Right renal cortex interstitium (tissue), 3 donors: Measurements from ENCODE around the gene KRT35. TPM values are rescaled to one million over a fixed set of nuclear protein-coding genes. Genes with fewer than 3 reads are reported as not detected.

Experiments
- DNase-seq, 3 donors: peaks; one replicate each; pipeline ENCODE4 v3.0.0-alpha.2; 2013; ENCODE audit warnings: low read depth in 3 of 3, low spot score in 2 of 3
- polyA plus RNA-seq, 3 donors: library from polyadenylated mRNA; unstranded; fragments of 120-200 nt; gene quantifications; one replicate each; pipeline ENCODE4 v1.2.1, GENCODE V29; 2013; ENCODE audit not compliant: insufficient read length in 3 of 3

The KRT35 gene
- under 1 TPM in 1 of 3 donors, not detected in 2; 0.10 TPM for polyA plus RNA-seq

DNA sequence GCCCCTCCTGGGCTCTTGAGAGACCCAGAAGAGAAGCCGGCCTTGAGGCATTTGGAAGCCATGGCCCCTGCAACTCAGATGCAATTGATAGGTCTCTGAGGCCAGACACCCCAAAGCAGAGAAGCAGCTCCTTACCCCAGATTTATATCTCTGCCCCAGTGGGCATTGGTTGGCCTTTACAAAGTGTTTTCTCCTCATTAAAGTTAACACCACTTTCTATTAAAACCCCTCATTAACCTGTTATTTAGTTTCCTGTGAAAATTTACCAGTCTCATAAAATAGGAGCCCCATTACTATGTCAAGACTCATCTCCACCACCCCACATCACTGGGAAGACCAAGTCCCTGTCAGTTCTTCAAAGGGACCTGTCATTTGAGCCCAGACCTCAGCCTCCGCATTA is at the start of gene KRT35:
TSS of gene KRT35 (minus strand) at position 116 of the 400 bp plus-strand sequence. CDS start at position 62, 54 bp downstream.
- DNase-seq = peak in 2 of 3 donors; percentile 15 to 21

DNA sequence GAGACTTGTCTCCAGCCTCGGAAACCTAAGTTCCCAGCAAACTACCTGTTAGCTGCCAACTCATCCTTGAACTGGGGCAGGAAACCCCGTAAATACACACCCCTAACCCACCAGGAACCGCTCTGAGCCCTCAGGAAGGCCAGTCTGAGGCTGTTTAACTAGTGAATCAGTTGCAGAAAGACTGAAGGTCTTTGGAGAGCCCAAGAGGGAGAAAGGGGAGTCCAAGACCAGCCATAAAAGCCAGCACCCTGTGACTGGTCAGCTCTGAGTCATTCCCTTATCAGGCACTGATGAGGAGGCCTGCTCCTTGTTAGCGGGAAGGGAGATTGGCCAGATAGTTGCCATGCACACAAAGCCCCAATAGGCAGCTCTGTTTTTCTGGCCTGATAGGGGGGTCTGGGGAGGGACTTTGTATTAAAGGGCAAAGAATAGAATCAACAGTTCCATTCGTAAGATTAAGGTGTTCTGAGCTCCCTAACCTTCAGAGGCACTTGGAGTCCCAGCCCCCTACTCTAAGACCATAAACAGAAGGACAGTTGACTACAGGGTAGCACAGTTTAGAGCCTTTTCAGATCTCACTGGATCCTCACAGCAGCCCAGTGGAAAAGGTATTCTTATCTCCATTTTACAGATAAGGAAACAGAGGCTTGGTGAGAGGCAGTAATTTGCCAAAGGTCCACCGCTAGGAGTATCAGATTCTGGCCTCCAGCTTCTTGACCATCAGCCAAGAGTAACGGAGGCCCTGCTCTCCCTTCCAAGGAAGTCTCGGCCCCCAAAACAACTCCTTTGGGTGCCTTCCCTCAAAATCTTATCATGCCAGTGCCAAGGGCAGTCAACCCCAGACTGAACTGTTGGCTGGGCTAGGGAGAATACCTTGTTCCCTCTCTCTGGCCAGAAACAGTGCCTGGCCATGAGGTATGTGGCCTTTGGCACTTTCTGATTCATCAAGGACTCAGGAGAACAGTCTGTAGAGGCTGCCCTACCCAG is 49.4 kb upstream of the KRT35 start:
- DNase-seq = no peak

DNA sequence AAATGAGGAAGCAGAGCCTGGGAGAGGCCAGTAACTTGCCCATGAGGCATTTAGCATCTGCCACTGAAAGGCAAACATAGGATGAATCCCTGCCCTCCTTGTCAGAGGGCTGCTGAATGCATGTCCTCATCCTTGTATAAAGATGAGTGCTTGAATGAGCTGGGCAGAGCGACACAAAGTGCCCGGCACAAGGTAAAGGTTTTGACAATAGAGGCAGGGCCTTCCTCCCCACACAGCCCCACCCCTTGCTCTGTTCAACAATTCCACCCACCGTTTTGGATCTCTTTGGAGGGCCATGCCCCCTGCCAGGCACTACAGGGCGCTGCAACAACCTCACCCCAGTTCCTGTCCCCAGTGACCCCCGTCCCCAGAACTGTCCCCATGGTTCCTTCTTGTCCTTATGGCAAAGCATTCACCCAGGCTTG is 48.6 kb upstream of the KRT35 start:
- DNase-seq = no peak

DNA sequence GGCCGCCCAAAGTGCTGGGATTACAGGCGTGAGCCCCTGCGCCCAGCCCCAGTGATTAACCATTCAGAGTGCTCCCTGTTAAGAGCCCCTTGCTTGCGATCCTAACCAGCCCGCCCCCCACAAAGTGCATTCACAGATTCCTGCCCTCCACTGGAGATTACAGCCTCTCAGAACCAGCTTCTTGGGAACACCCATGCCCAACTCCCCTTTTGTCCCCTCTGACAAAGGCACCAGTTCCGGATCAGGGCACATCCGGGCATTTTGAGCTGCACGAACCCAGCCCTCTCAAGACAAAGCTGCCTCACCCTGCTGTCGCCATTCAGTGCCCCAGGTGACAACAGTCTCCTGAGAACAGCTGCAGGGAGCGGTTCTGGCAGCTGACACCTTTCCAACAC is 48.0 kb upstream of the KRT35 start:
- no peak for DNase-seq

DNA sequence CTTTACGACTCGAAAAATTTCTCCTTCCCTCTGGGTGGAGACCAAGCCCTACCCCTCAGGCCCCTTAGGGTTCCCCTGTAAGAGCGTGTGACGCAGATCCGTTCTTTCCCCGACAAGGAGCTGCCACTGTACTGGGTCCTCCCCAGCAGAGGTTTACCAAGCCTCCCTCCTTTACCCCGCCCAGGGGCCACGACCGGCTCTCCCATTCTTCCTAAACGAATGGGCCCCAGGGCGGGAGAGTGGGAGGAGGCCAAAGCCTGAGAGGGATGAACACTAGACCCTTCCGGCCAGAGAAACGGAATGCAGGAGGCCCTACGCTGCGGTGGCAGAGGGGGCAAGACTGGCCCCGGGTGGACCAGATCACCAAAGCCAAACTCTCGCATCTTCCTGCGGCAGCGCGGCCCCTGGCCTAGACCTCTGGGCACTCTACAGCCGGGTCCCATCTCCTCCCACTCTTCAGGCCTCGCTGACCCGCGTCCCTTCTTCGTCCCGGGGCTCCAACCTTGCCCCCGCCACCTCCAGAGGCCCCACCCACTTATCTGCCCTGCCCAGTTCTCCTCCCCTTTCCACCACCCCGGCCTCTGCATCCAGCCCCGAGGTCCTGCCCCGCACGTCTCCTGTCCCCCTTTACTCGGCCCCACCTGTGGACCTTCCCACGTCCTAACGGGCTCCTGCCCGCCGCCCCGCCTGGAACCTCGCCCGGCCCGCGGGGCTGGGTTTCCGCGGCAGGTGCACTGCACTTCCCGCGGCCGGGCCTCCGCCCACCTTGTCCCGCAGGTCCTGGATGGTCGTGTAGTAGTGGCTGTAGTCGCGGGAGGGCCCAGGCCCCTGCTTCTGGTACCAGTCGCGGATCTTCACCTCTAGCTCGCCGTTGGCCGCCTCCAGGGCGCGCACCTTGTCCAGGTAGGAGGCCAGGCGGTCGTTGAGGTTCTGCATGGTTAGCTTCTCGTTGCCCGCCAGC is 46.4 kb upstream of the KRT35 start:
- DNase-seq = no peak

DNA sequence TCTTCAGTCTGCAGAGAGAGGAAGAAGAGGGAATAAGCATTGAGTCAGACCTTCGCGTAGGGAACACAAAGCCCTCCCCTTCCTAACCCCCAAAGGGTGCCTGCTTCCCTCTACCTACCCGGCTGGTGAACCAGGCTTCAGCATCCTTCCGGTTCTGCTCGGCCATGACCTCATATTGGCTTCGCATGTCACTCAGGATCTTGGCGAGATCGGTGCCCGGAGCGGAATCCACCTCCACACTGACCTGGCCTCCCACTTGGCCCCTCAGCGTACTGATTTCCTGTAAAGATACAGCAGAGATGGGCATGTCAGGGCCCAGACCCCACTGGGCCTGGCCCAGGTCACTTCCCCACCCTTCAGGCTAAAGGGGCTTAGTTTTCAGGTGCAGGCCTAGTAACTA is 43.3 kb upstream of the KRT35 start:
- DNase-seq = no peak

DNA sequence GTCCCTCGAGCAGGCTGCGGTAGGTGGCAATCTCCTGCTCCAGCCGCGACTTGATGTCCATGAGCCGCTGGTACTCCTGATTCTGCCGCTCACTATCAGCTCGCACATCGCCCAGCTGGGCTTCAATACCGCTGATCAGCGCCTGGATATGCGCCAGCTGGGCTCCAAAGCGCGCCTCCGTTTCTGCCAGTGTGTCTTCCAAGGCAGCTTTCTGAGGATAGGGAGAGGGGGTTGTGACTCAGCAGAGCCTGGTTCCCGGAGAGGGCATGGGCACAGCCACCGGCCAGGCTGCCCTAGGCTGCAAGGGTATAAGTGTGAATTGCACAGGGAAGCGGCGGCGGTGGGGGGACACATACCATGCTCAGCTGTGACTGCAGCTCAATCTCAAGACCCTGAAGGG is 42.8 kb upstream of the KRT35 start:
- no peak for DNase-seq

DNA sequence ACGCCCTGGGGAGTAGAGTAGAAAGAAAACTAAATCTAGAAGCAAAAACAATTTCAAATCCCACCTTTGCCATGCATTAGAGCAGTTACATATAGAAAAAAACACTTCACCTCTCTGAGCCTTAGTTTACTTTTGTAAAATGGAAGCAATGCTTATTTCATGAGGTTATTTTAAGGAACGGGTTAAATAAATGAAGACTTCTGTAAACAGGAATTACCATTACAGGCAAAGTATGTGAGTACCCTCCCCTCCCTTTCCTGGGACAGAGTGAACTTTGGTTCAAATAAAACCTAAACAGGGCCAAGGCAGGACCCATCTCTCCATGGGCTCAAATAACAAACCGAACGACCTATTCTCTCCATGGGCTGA is 42.3 kb upstream of the KRT35 start:
- no peak for DNase-seq

DNA sequence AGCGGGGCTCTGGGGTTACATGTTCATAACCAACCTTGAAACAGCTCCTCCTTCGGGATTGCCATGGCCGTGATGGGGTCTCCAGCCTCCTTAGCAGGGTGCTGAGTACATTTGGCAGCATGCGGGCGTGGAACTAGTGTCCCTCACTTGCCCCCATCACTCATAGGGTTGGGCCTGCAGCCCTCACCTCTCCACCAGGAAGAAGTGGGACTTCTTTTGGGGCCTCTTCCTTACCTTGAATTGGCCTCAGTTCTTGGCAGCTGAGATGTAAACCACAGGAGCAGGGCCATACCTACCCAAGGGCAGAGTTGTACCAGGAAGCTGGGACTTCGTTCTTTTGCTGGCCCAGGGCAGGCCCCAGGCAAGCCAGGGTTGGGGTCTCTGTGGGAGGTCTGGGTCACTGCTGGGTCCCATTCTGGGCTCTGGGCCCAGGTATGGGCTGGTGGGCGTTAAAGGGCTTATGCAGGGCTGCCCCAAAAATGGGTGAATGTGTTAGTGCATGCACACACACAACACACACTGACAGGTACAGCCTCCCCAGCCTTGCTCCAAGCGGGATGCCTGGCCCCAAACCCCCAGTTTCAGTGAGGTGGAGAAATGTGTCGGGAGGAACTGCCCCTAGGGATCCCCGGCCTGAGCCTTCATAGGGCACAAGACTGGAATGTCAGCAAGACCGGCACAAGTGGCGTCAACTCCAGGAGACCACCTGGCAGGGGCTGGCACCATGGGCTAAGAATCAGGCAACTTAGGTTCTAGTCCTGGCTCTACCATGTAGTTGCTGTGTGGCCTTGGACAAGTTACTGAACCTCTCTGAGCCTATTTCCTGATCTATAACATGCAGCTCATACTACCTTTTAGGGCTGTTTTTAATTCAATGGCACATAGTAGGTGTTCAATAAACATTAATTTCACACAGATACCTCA is 41.6 kb upstream of the KRT35 start:
- DNase-seq = no peak

DNA sequence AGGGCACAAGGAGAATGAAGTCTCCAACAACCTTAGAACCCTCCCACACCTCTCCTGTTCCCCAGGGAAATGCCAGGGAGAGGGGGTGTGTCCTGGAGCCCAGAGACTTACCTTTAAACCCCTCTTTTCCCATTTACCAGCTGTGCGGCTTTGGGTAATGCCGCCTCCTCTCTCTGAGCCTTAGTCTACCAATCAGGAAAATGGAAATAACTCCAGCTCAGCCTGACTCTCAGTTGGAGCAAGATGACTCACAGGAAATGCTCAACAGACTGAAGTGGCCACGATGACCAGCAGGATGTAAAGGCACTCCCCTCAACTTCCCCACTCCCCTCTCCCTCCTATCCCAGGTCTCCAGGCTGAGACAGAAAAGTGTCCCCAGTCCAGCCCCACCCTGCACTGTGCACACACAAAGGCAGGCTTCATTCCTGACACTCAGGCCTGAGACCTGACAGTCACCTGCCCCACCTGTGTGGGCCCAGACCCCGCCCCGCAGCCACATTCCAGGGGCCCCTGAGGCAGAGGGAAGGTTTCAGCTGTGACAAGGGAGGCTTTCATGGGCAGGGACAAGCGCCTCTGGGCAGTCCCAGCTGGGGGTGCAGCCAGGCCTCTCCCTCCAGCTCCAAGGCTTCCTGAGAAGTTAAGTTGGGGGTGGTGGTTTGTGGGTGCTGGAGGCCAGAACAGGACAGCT is 40.8 kb upstream of the KRT35 start:
- no peak for DNase-seq

DNA sequence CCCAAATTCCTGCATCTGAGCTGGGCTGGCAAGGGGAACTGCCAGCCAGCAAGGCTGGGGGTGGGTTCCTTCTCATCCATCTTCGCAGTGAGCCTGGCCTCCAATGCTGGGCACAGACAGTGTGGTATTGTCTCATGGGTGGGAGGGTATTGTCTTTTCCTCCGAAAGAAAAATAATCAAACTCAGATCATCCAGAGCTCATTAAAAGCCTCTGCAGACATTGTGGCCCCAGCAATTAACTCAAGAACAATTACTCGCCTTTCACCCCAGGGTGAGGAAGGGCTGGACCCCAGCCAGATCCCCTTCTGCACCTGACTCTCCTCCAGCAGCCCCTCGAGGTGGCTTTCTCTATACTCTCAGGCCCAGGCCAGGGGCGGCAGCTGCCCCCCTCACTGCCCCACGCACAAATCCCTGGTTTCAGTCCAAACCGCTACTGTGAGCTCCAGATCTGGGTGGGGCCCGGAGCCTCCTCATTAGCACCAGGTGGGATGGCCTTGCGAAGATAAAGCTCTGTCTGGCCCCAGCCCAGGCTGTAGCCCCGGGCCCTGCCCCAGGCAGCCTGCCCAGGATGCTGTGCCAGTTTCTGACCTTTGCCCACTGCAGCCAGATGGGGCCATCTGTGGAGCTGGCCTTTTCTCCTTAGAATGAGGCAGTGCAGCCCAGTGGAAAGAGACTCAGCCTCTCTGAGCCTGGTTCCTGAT is 40.0 kb upstream of the KRT35 start:
- DNase-seq = no peak

DNA sequence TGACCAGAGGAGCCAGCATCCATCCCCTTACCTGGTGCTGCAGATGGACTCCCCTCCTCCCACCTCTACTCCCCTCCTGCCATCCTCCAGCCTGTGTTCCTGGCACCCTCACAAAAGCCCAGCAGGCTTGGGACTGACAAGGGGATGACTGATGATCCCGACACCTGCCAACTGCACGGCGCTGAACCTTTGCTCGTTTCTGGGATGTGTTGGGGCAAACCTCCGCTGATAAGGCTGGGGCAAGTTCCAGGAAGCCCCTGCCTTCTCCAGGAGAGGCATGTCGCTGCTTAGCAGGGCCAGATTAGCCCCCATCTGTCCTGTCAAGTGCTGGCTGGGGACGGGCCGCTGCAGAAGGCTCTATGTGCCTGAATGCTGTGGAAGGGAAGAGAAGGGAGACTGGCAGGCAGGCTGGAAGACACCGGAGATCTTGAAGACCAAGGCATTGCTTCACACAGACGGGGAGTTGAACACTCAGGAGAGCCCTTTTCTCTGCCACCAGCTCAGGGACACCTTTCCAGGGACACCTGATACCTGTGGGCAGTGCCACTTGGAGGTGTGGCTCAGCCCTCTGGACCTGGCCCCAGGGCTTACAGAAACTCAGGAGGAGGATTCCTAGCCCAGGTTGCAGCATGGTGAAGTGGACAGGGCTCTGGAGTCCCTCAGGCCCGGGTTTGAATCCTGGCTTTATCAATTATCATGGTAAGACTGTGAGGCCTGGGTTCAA is 38.7 kb upstream of the KRT35 start:
- no peak for DNase-seq

DNA sequence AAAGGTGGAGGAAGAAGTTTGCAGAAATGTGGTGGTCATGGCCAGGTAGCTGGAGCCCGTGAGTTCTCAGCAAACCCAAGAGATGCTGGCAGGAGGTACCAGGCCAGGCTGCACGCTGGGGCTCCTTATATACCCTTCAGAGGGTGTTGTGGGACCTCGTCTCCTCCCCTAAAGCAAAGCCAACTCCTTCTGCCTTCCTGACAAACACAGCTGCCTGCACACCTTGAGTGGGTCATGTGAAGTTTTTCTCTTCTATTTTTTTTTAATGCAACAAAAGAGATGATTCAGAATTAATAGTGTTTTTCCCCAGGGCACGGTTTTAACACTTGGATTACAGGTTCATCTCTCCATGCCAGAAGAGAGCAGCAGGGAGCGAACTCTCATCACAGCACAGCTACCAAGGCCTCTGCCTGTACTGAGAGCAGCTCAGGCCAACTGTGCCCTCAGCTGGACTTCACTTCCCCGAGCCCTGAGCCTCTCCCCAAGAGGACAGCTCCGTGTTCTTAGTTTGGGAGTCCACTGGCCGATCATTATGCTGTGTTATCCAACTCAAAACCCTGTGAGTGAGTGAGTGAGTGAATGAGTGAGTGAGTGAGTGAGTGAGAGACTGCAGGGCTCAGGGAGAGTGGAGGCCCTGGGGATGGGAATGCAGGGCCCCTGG is 38.0 kb upstream of the KRT35 start, which contains the start of gene KRT15:
TSS of gene KRT15 (minus strand) at position 102 of the 661 bp plus-strand sequence. CDS start at position 39, 63 bp downstream.
- DNase-seq = no peak

DNA sequence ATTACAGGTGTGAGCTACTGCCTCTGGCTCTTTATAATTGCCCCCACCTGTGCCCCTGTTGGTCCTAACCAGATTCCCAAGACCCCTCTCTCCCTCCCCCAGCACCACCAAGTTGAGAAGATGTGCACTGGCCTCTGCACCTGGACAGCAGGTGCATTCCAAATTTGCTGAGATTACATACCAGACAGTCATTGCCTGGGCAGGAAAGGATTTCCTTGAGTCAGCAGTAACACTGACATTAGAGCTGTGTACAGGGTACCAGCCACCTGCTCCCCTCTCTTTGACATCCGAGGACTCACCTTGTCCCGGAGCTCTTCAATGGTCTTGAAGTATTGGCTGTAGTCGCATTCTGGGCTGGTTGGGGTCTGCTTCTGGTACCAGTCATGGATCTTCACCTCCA is 37.1 kb upstream of the KRT35 start:
- DNase-seq = no peak

DNA sequence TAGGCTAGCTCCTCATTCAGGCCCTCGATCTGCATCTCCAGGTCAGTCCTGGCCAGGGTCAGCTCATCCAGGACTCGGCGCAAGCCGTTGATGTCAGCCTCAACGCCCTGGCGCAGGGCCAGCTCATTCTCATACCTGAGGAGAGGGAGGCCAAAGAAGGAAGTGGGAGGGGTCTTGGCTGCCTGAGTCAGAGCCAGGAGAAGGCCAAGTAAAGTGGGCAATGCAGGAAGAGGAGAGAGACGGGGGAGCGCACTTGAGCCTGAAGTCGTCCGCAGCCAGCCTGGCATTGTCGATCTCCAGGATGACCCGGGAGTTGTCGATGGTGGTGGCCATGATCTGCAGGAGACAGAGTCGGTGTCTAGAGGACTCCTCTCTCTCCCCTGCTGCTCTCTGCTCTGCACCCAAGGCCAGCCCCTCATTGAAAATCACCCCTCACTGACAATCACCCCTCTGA is 35.9 kb upstream of the KRT35 start:
- DNase-seq = no peak

DNA sequence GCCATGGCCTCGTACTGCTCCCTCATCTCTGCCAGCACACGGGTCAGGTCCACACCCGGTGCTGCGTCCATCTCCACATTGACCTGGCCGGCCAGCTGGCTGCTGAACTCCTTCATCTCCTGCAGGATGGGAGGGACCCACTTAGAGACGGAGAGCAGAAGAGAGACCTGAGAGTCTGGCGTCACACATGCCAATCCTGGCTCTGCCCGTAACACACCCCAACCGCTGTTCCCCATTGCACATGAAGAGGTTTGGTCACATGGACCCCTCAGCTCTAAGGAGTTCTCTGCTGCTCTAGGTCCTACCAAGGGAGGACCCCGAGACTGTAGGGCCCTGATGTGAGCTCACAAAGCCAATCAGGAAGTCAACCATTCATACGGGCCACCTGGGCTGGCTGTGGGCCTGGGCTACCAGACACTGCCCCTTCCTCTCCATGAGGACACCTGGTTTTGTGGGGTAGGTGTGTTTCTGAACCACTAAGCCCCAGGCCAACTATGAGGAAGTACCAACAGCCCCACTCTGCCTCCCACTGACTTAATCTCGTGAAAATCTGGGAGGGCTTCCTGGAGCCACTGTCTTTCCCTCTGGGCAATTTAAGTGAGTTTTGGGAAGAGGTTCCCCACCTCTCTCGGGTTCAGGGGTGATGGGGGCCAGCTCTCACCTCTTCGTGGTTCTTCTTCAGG is 35.3 kb upstream of the KRT35 start:
- DNase-seq = no peak

DNA sequence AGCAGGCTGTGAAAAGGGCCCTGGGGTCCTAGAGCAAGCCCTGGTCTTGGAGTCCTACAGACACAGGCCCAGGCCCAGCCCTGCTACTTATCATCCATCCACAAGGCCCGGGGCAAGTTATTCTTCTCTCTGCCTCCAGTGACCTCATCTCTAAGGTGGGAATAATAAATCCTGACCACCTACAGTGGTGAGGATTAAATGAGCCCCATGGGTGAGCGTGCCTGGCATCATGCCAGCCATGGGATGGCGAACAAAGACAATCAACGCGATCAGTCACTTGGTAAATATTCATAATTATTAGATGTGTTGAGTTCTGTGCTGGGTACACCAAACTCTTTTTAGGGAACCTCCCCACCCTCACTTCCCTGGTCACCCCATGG is 32.2 kb upstream of the KRT35 start:
- DNase-seq = no peak
